CD4-positive, alpha-beta memory T cell (primary cell): Measurements from ENCODE around the gene KLF12. TPM values are rescaled to one million over a fixed set of nuclear protein-coding genes. Genes with fewer than 3 reads are reported as not detected.

Experiments
- CTCF ChIA-PET: fragments of 350-600 bp; sonication (Branson Sonifier 250); formaldehyde crosslinking; loops from one replicate; lab custom pipeline; 2021; ENCODE audit warnings: inconsistent platforms; ENCODE audit not compliant: partially characterized antibody; lab: Charles Lee
- POLR2A ChIA-PET: fragments of 350-600 bp; sonication (Branson Sonifier 250); formaldehyde crosslinking; loops from one replicate; lab custom pipeline; 2021; ENCODE audit not compliant: partially characterized antibody; lab: Charles Lee
- DNase-seq, 5 donors: peaks; one replicate each; pipeline versions ENCODE4 v3.0.0 to v3.0.0-alpha.2; 2020 to 2022; ENCODE audit warnings: mixed read lengths in 1 of 5
- H3K27ac ChIP-seq: one replicate; pipeline ENCODE4 v1.7.0; 2013; ENCODE audit warnings: low read depth, low read length
- H3K27me3 ChIP-seq: 2 replicates; pipeline ENCODE4 v1.7.0; 2013; ENCODE audit warnings: mild to moderate bottlenecking, low read length, moderate library complexity; ENCODE audit not compliant: insufficient read depth
- H3K36me3 ChIP-seq: 2 replicates; pipeline ENCODE4 v1.7.0; 2013; ENCODE audit warnings: mild to moderate bottlenecking, low read length, moderate library complexity; ENCODE audit not compliant: insufficient read depth
- H3K4me1 ChIP-seq: 2 replicates; pipeline ENCODE4 v1.7.0; 2013; ENCODE audit warnings: mild to moderate bottlenecking, low read length, moderate library complexity; ENCODE audit not compliant: insufficient read depth
- H3K4me3 ChIP-seq, 2 donors: one replicate each; pipeline ENCODE4 v1.7.0; 2013; ENCODE audit warnings: low read length in 2 of 2, mild to moderate bottlenecking in 1 of 2
- H3K9me3 ChIP-seq, 2 donors: one replicate each; pipeline ENCODE4 v1.7.0; 2013; ENCODE audit warnings: low read length in 2 of 2, control low read depth in 1 of 2; ENCODE audit not compliant: control insufficient read depth in 1 of 2
- H3K27ac Mint-ChIP-seq, 7 donors: one replicate each; pipeline ENCODE4 v1.8.0; 2020 to 2021; ENCODE audit warnings: mixed read lengths in 7 of 7, mild to moderate bottlenecking in 6 of 7, inconsistent platforms in 3 of 7, moderate library complexity in 3 of 7
- H3K27me3 Mint-ChIP-seq, 2 donors: one replicate each; pipeline ENCODE4 v1.8.0; 2020 to 2021; ENCODE audit warnings: mixed read lengths in 2 of 2
- H3K36me3 Mint-ChIP-seq, 2 donors: one replicate each; pipeline ENCODE4 v1.8.0; 2020 to 2021; ENCODE audit warnings: mixed read lengths in 2 of 2, inconsistent platforms in 1 of 2, mild to moderate bottlenecking in 1 of 2
- H3K4me1 Mint-ChIP-seq, 4 donors: one replicate each; pipeline ENCODE4 v1.8.0; 2020 to 2021; ENCODE audit warnings: mixed read lengths in 4 of 4, mild to moderate bottlenecking in 1 of 4
- H3K4me3 Mint-ChIP-seq, 8 donors: one replicate each; pipeline ENCODE4 v1.8.0; 2020 to 2021; ENCODE audit warnings: mixed read lengths in 8 of 8, mild to moderate bottlenecking in 7 of 8, moderate library complexity in 6 of 8, inconsistent platforms in 3 of 8
- H3K9me3 Mint-ChIP-seq, 8 donors: one replicate each; pipeline ENCODE4 v1.8.0; 2020 to 2021; ENCODE audit warnings: mixed read lengths in 8 of 8, mild to moderate bottlenecking in 5 of 8, inconsistent platforms in 3 of 8, moderate library complexity in 1 of 8
- intact Hi-C: fragments of 100-400 bp; cut with micrococcal nuclease; formaldehyde crosslinking; loops from one replicate; pipeline ENCODE4 v1.15.1; 2023
- polyA plus RNA-seq, 2 donors: library from polyadenylated mRNA; unstranded; fragments of 300-500 nt; fragmentation: Illumina TruSeq; gene quantifications; one replicate each; pipeline ENCODE4 v1.2.3, GENCODE V29; 2021
- total RNA-seq, 2 experiments: library from RNA; stranded (reverse); gene quantifications; one replicate each; pipeline ENCODE4 v1.2.3, GENCODE V29; 2021

KLF12 gene
- total and polyA plus RNA-seq, 4 experiments from 2014 or later, result 22.9 to 95.4 (median 62.5) TPM

- no peaks in the 10 kb centered on the region for H3K36me3 ChIP-seq
- H3K4me3 ChIP-seq, result no peak overlapping the region
- ChIA-PET POLR2A (interaction anchor here (0.6 to 1.2 kb wide), 2 partner anchors 18 to 174 kb away, joined by 3 to 5 read pairs; no protein-coding TSS in a partner anchor), CTCF (interaction anchor here (1.2 to 1.6 kb wide), 3 partner anchors 129 to 348 kb away, joined by 3 to 7 read pairs (median 4); no protein-coding TSS in a partner anchor)
- peaks cover 44 to 76% (median 64%) of the 10 kb centered on the region in 4 donors for H3K4me1 Mint-ChIP-seq
- H3K36me3 Mint-ChIP-seq, result peaks cover 41 to 54% of the 10 kb centered on the region in 2 donors
- no peak for DNase-seq
- peaks cover 0 to 32% (median 26%) of the 10 kb centered on the region in 8 donors for H3K9me3 Mint-ChIP-seq
- peaks cover 0 to 6% of the 10 kb centered on the region in 2 donors for H3K9me3 ChIP-seq
- H3K27me3 ChIP-seq, result no peaks in the 10 kb centered on the region
- peaks cover 65% of the 10 kb centered on the region for H3K4me1 ChIP-seq
- peak overlapping the region in 2 of 7 donors; percentile 6 to 33 for H3K27ac Mint-ChIP-seq
- H3K27ac ChIP-seq, result no peak overlapping the region
- peak overlapping the region in 3 of 8 donors; percentile 15 to 67 (median 26) for H3K4me3 Mint-ChIP-seq
- H3K27me3 Mint-ChIP-seq, result no peaks in the 10 kb centered on the region
- intact Hi-C loops, result loop anchor here (2.0 kb wide), 1 partner anchor 16 kb away; no protein-coding TSS in a partner anchor
These were observed 19.1 kb downstream of the KLF12 start for GRCh38 chr13:74115133-74115532.

GRCh38 chr13:74114641-74115040 is 19.6 kb downstream of the KLF12 start:
- peak overlapping the region in 1 of 8 donors; percentile 47 for H3K4me3 Mint-ChIP-seq
- Histone ChIP-seq H3K27ac (no peak overlapping the region), H3K36me3 (no peaks in the 10 kb centered on the region), H3K27me3 (no peaks in the 10 kb centered on the region), H3K9me3 (peaks cover 0 to 6% of the 10 kb centered on the region in 2 donors), H3K4me3 (no peak overlapping the region), H3K4me1 (peaks cover 70% of the 10 kb centered on the region)
- peak overlapping the region in 2 of 7 donors; percentile 33 to 55 for H3K27ac Mint-ChIP-seq
- ChIA-PET POLR2A (interaction anchor here (1.3 kb wide), 1 partner anchor 18 kb away, joined by 4 read pairs; no protein-coding TSS in a partner anchor), CTCF (interaction anchor here (1.6 kb wide), 1 partner anchor 172 kb away, joined by 7 read pairs; no protein-coding TSS in a partner anchor)
- DNase-seq, result no peak
- H3K36me3 Mint-ChIP-seq, result peaks cover 38 to 51% of the 10 kb centered on the region in 2 donors
- H3K9me3 Mint-ChIP-seq, result peaks cover 0 to 28% (median 23%) of the 10 kb centered on the region in 8 donors
- no peaks in the 10 kb centered on the region for H3K27me3 Mint-ChIP-seq
- intact Hi-C loops, result loop anchor here (2.0 kb wide), 1 partner anchor 16 kb away; no protein-coding TSS in a partner anchor
- H3K4me1 Mint-ChIP-seq, result peaks cover 47 to 81% (median 68%) of the 10 kb centered on the region in 4 donors

GRCh38 chr13:74114202-74114601 is 20.0 kb downstream of the KLF12 start:
- POLR2A ChIA-PET, result interaction anchor here (1.3 kb wide), 1 partner anchor 19 kb away, joined by 4 read pairs; no protein-coding TSS in a partner anchor
- Histone ChIP-seq H3K9me3 (peaks cover 0 to 2% of the 10 kb centered on the region in 2 donors), H3K27me3 (no peaks in the 10 kb centered on the region), H3K36me3 (no peaks in the 10 kb centered on the region), H3K4me1 (peaks cover 73% of the 10 kb centered on the region), H3K27ac (no peak overlapping the region), H3K4me3 (no peak overlapping the region)
- DNase-seq, result no peak
- Mint-ChIP-seq H3K9me3 (peaks cover 0 to 23% (median 18%) of the 10 kb centered on the region in 8 donors), H3K27ac (peak overlapping the region in 4 of 7 donors; percentile 2 to 81 (median 25)), H3K4me3 (peak overlapping the region in 4 of 8 donors; percentile 25 to 54 (median 44)), H3K4me1 (peaks cover 46 to 79% (median 69%) of the 10 kb centered on the region in 4 donors), H3K36me3 (peaks cover 34 to 46% of the 10 kb centered on the region in 2 donors), H3K27me3 (no peaks in the 10 kb centered on the region)
- intact Hi-C loops, result loop anchor here (2.0 kb wide), 1 partner anchor 17 kb away; no protein-coding TSS in a partner anchor
- CTCF ChIA-PET, result interaction anchor here (1.6 kb wide), 1 partner anchor 173 kb away, joined by 7 read pairs; no protein-coding TSS in a partner anchor

GRCh38 chr13:74111901-74112824 is 22.0 kb downstream of the KLF12 start:
- POLR2A ChIA-PET, result interaction anchor here (0.9 to 1.0 kb wide), 2 partner anchors 84 to 175 kb away, joined by 3 read pairs; no protein-coding TSS in a partner anchor
- Histone ChIP-seq H3K27me3 (no peaks in the 10 kb centered on the region), H3K27ac (no peak overlapping the region), H3K4me3 (no peak overlapping the region), H3K4me1 (peaks cover 78% of the 10 kb centered on the region), H3K9me3 (no peaks in the 10 kb centered on the region), H3K36me3 (no peaks in the 10 kb centered on the region)
- CTCF ChIA-PET, result no interaction called here
- DNase-seq, result no peak
- intact Hi-C loops, result loop anchor here (2.0 kb wide), 1 partner anchor 19 kb away; no protein-coding TSS in a partner anchor
- peaks cover 28 to 40% of the 10 kb centered on the region in 2 donors for H3K36me3 Mint-ChIP-seq
- peak overlapping the region in 6 of 8 donors; percentile 7 to 56 (median 46) for H3K4me3 Mint-ChIP-seq
- H3K4me1 Mint-ChIP-seq, result peaks cover 47 to 79% (median 68%) of the 10 kb centered on the region in 4 donors
- H3K27ac Mint-ChIP-seq, result peak overlapping the region in 4 of 7 donors; percentile 19 to 68 (median 44)
- peaks cover 0 to 3% (median 2%) of the 10 kb centered on the region in 8 donors for H3K9me3 Mint-ChIP-seq
- H3K27me3 Mint-ChIP-seq, result no peaks in the 10 kb centered on the region

- CTCF ChIA-PET, result no interaction called here
- H3K36me3 Mint-ChIP-seq, result peaks cover 28 to 38% of the 10 kb centered on the region in 2 donors
- Histone ChIP-seq H3K36me3 (no peaks in the 10 kb centered on the region), H3K4me1 (peaks cover 78% of the 10 kb centered on the region), H3K9me3 (no peaks in the 10 kb centered on the region), H3K4me3 (no peak overlapping the region), H3K27ac (no peak overlapping the region), H3K27me3 (no peaks in the 10 kb centered on the region)
- no peak for DNase-seq
- POLR2A ChIA-PET, result interaction anchor here (1.0 kb wide), 1 partner anchor 83 kb away, joined by 3 read pairs; no protein-coding TSS in a partner anchor
- H3K4me1 Mint-ChIP-seq, result peaks cover 50 to 81% (median 68%) of the 10 kb centered on the region in 4 donors
- H3K27ac Mint-ChIP-seq, result no peak overlapping the region
- no peaks in the 10 kb centered on the region for H3K27me3 Mint-ChIP-seq
- intact Hi-C loops, result no loop called here
- no peak overlapping the region for H3K4me3 Mint-ChIP-seq
- peaks cover 0 to 3% (median 0%) of the 10 kb centered on the region in 8 donors for H3K9me3 Mint-ChIP-seq
These were observed 22.8 kb downstream of the KLF12 start for GRCh38 chr13:74111399-74111798.

- Histone ChIP-seq H3K27me3 (no peaks in the 10 kb centered on the region), H3K27ac (no peak overlapping the region), H3K36me3 (no peaks in the 10 kb centered on the region), H3K4me1 (peaks cover 73% of the 10 kb centered on the region), H3K9me3 (no peaks in the 10 kb centered on the region), H3K4me3 (no peak overlapping the region)
- H3K27ac Mint-ChIP-seq, result peak overlapping the region in 1 of 7 donors; percentile 0
- peak overlapping the region in 3 of 8 donors; percentile 27 to 69 (median 58) for H3K4me3 Mint-ChIP-seq
- CTCF ChIA-PET, result interaction anchor here (1.0 to 1.3 kb wide), 2 partner anchors 11 to 14 kb away, joined by 3 read pairs; no protein-coding TSS in a partner anchor
- POLR2A ChIA-PET, result interaction anchor here (1.8 kb wide), 1 partner anchor 177 kb away, joined by 4 read pairs; no protein-coding TSS in a partner anchor
- H3K4me1 Mint-ChIP-seq, result peaks cover 50 to 79% (median 66%) of the 10 kb centered on the region in 4 donors
- peaks cover 23 to 32% of the 10 kb centered on the region in 2 donors for H3K36me3 Mint-ChIP-seq
- H3K9me3 Mint-ChIP-seq, result peaks cover 0 to 3% (median 0%) of the 10 kb centered on the region in 8 donors
- DNase-seq, result no peak
- H3K27me3 Mint-ChIP-seq, result no peaks in the 10 kb centered on the region
- intact Hi-C loops, result no loop called here
These were observed 24.2 kb downstream of the KLF12 start for GRCh38 chr13:74110053-74110452.
